Smooth muscle cell (in vitro differentiated cells): ENCODE measurements around the gene HNF1B. TPM values are rescaled to one million over a fixed set of nuclear protein-coding genes. Genes with fewer than 3 reads are reported as not detected.

Experiments
- DNase-seq: peaks from one replicate; lab custom pipeline; 2025; ENCODE audit not compliant: unreplicated experiment; lab: John Stamatoyannopoulos, UW
- H2AFZ ChIP-seq: fragments of 200-600 bp; sonication (generic); 2 replicates; pipeline ENCODE4 v1.6.0; 2016; ENCODE audit warnings: antibody characterized with exemption, low read depth, mild to moderate bottlenecking
- H3F3A ChIP-seq: fragments of 200-600 bp; sonication (generic); 2 replicates; pipeline ENCODE4 v1.6.0; 2017; ENCODE audit warnings: antibody characterized with exemption, low read depth
- H3K27ac ChIP-seq: fragments of 200-600 bp; sonication (generic); 2 replicates; pipeline ENCODE4 v1.5.1; 2016; ENCODE audit warnings: low read depth, mild to moderate bottlenecking
- H3K27me3 ChIP-seq: fragments of 200-600 bp; sonication (generic); 2 replicates; pipeline ENCODE4 v1.6.1; 2016; ENCODE audit warnings: low read depth, mild to moderate bottlenecking
- H3K36me3 ChIP-seq: fragments of 200-600 bp; sonication (generic); 2 replicates; pipeline ENCODE4 v1.5.1; 2016; ENCODE audit warnings: low read depth
- H3K4me1 ChIP-seq: fragments of 200-600 bp; sonication (generic); 2 replicates; pipeline ENCODE4 v1.5.1; 2016; ENCODE audit warnings: low read depth
- H3K4me2 ChIP-seq: fragments of 200-600 bp; sonication (generic); 2 replicates; pipeline ENCODE4 v1.6.0; 2016; ENCODE audit warnings: mild to moderate bottlenecking
- H3K4me3 ChIP-seq: fragments of 200-600 bp; sonication (generic); 2 replicates; pipeline ENCODE4 v1.5.1; 2016; ENCODE audit warnings: mild to moderate bottlenecking
- H3K79me2 ChIP-seq: fragments of 200-600 bp; sonication (generic); 2 replicates; pipeline ENCODE4 v1.6.0; 2016; ENCODE audit warnings: low read depth, mild to moderate bottlenecking
- H3K9ac ChIP-seq: fragments of 200-600 bp; sonication (generic); 2 replicates; pipeline ENCODE4 v1.6.0; 2016; ENCODE audit warnings: low read depth
- H3K9me3 ChIP-seq: fragments of 200-600 bp; sonication (generic); replicated peaks from 2 replicates; pipeline ENCODE4 v1.5.1; 2016; ENCODE audit warnings: low read depth
- H4K20me1 ChIP-seq: fragments of 200-600 bp; sonication (generic); 2 replicates; pipeline ENCODE4 v1.6.0; 2016; ENCODE audit warnings: low read depth
- CTCF ChIP-seq: fragments of 200-600 bp; sonication (generic); IDR thresholded peaks from 2 replicates; pipeline ENCODE4 v1.5.1; 2017; ENCODE audit warnings: borderline replicate concordance, mild to moderate bottlenecking, antibody characterized with exemption; ENCODE audit not compliant: insufficient read depth, poor library complexity, severe bottlenecking
- WGBS: methylation state at CpG from one replicate; pipeline ENCODE4 v1.1.7; 2016; ENCODE audit warnings: low lambda C conversion rate; 5-methylcytosine and 5-hydroxymethylcytosine counted together
- polyA plus RNA-seq: library from polyadenylated mRNA; unstranded; fragments of >200 nt; fragmentation: Nextera tagmentation; extraction: Ambion mirVana; gene quantifications from 2 replicates; pipeline ENCODE4 v1.2.1, GENCODE V29; 2016
- total RNA-seq: library from RNA; depleted of rRNA; stranded (reverse); fragments of >200 nt; gene quantifications from 2 replicates; pipeline ENCODE4 v1.2.3, GENCODE V29; 2014

The HNF1B gene
- total and polyA plus RNA-seq, 2 experiments from 2014 or later = not detected

- H3K9ac ChIP-seq = no peak overlapping the region
- TF ChIP-seq CTCF = no peak
- H3K27me3 ChIP-seq = peaks cover 23% of the 10 kb centered on the region
- no peak overlapping the region for H3K27ac ChIP-seq
- WGBS = 86% methylated on average over 3 of the region's 3 CpGs
- H3K4me3 ChIP-seq = no peak overlapping the region
- no peaks in the 10 kb centered on the region for H3K36me3 ChIP-seq
- DNase-seq = no peak
- no peak overlapping the region for H3K4me2 ChIP-seq
- H4K20me1 ChIP-seq = no peaks in the 10 kb centered on the region
- no peaks in the 10 kb centered on the region for H3K9me3 ChIP-seq
- H3F3A ChIP-seq = no peaks in the 10 kb centered on the region
- H3K4me1 ChIP-seq = no peaks in the 10 kb centered on the region
- no peaks in the 10 kb centered on the region for H3K79me2 ChIP-seq
- no peak overlapping the region for H2AFZ ChIP-seq
Measured at GRCh38 chr17:37764383-37764782, 19.5 kb upstream of the HNF1B start.

GRCh38 chr17:37762666-37763065 lies 17.8 kb upstream of the HNF1B start:
- no peaks in the 10 kb centered on the region for H3K79me2 ChIP-seq
- no peak for TF ChIP-seq CTCF
- WGBS = 87% methylated on average over 7 of the region's 7 CpGs

GRCh38 chr17:37761961-37762360 lies 17.1 kb upstream of the HNF1B start:
- H3K27me3 ChIP-seq = peaks cover 33% of the 10 kb centered on the region
- H3F3A ChIP-seq = no peaks in the 10 kb centered on the region
- TF ChIP-seq CTCF = no peak
- H3K27ac ChIP-seq = no peak overlapping the region
- no peaks in the 10 kb centered on the region for H3K36me3 ChIP-seq
- no peaks in the 10 kb centered on the region for H3K79me2 ChIP-seq
- H4K20me1 ChIP-seq = no peaks in the 10 kb centered on the region
- H3K9me3 ChIP-seq = no peaks in the 10 kb centered on the region
- H3K4me1 ChIP-seq = no peaks in the 10 kb centered on the region
- WGBS = 92% methylated on average over 4 of the region's 4 CpGs
- DNase-seq = no peak
- H3K4me2 ChIP-seq = no peak overlapping the region
- no peak overlapping the region for H2AFZ ChIP-seq
- no peak overlapping the region for H3K9ac ChIP-seq
- H3K4me3 ChIP-seq = no peak overlapping the region

More at GRCh38 chr17:37762666-37763065, 17.8 kb upstream of the HNF1B start:
- no peaks in the 10 kb centered on the region for H3K4me1 ChIP-seq
- no peaks in the 10 kb centered on the region for H3K36me3 ChIP-seq
- no peaks in the 10 kb centered on the region for H3K9me3 ChIP-seq
- H3K4me3 ChIP-seq = no peak overlapping the region
- H2AFZ ChIP-seq = no peak overlapping the region
- no peak overlapping the region for H3K27ac ChIP-seq
- no peaks in the 10 kb centered on the region for H4K20me1 ChIP-seq
- no peaks in the 10 kb centered on the region for H3F3A ChIP-seq
- peaks cover 33% of the 10 kb centered on the region for H3K27me3 ChIP-seq
- H3K9ac ChIP-seq = no peak overlapping the region
- no peak overlapping the region for H3K4me2 ChIP-seq
- DNase-seq = no peak

GRCh38 chr17:37761059-37761458 lies 16.2 kb upstream of the HNF1B start:
- H3K27me3 ChIP-seq = peaks cover 33% of the 10 kb centered on the region
- no peaks in the 10 kb centered on the region for H3K79me2 ChIP-seq
- H3K27ac ChIP-seq = no peak overlapping the region
- no peaks in the 10 kb centered on the region for H4K20me1 ChIP-seq
- TF ChIP-seq CTCF = no peak
- no peaks in the 10 kb centered on the region for H3K4me1 ChIP-seq
- no peaks in the 10 kb centered on the region for H3F3A ChIP-seq
- H3K9me3 ChIP-seq = no peaks in the 10 kb centered on the region
- no peak for DNase-seq
- H3K4me2 ChIP-seq = no peak overlapping the region
- no peak overlapping the region for H3K9ac ChIP-seq
- 91% methylated on average over 7 of the region's 7 CpGs for WGBS
- no peak overlapping the region for H3K4me3 ChIP-seq
- no peak overlapping the region for H2AFZ ChIP-seq
- H3K36me3 ChIP-seq = no peaks in the 10 kb centered on the region
